Hematopoietic multipotent progenitor cell treated with erythropoietin and hydrocortisone succinate and interleukin-3 and kit ligand, for 4 days (in vitro differentiated cells): ENCODE data around the gene GALNT8.
"Not testable (repeated sequence)": the region's sequence is repeated elsewhere in the genome, so short reads cannot be mapped to it uniquely, and the experiment has no call there.

Source experiments
- DNase-seq: peaks from one replicate; pipeline ENCODE4 v3.0.0-alpha.2; 2015

The GALNT8 gene

GRCh38 chr12:4719821-4720636 is at the start of gene GALNT8:
GALNT8 (plus strand) TSS chr12:4720400; CDS start chr12:4720678, 278 bp downstream.
- DNase-seq = no peak

GRCh38 chr12:4679711-4680110 is 40.5 kb upstream of the GALNT8 start:
- no peak for DNase-seq

GRCh38 chr12:4681732-4682131 is 38.5 kb upstream of the GALNT8 start:
- DNase-seq = no peak

GRCh38 chr12:4685317-4685716 is 34.9 kb upstream of the GALNT8 start:
- no peak for DNase-seq

- DNase-seq = no peak
Measured at GRCh38 chr12:4690760-4691159, 29.4 kb upstream of the GALNT8 start.

GRCh38 chr12:4700621-4701026 is 19.6 kb upstream of the GALNT8 start:
- peak; percentile 11 for DNase-seq

GRCh38 chr12:4701395-4702190 is 18.6 kb upstream of the GALNT8 start:
- no peak for DNase-seq

- no peak for DNase-seq
Measured at GRCh38 chr12:4703676-4704075, 16.5 kb upstream of the GALNT8 start.

GRCh38 chr12:4705824-4706223 is 14.4 kb upstream of the GALNT8 start:
- no peak for DNase-seq

GRCh38 chr12:4707306-4707705 is 12.9 kb upstream of the GALNT8 start:
- DNase-seq = no peak

- no peak for DNase-seq
Measured at GRCh38 chr12:4710113-4710512, 10.1 kb upstream of the GALNT8 start.

- no peak for DNase-seq
Measured at GRCh38 chr12:4714879-4715278, 5.3 kb upstream of the GALNT8 start.

GRCh38 chr12:4717806-4718205 is 2.4 kb upstream of the GALNT8 start:
- no peak for DNase-seq

- DNase-seq = no peak
Measured at GRCh38 chr12:4720637-4720995, 416 bp downstream of the GALNT8 start.

GRCh38 chr12:4721587-4721986 is 1.4 kb downstream of the GALNT8 start:
- not testable (repeated sequence) for DNase-seq

GRCh38 chr12:4723226-4723625 is 3.0 kb downstream of the GALNT8 start:
- DNase-seq = no peak

GRCh38 chr12:4725057-4725456 is 4.9 kb downstream of the GALNT8 start:
- DNase-seq = no peak

GRCh38 chr12:4734625-4735340 is 14.6 kb downstream of the GALNT8 start:
- no peak for DNase-seq

- no peak for DNase-seq
Measured at GRCh38 chr12:4736091-4736490, 15.9 kb downstream of the GALNT8 start.

- DNase-seq = no peak
Measured at GRCh38 chr12:4738541-4738940, 18.3 kb downstream of the GALNT8 start.

GRCh38 chr12:4742416-4742970 is 22.3 kb downstream of the GALNT8 start:
- no peak for DNase-seq

- DNase-seq = peak; percentile 3
Measured at GRCh38 chr12:4743046-4743445, 22.8 kb downstream of the GALNT8 start.

GRCh38 chr12:4744709-4745108 is 24.5 kb downstream of the GALNT8 start:
- no peak for DNase-seq
